Stimulated activated CD8-positive, alpha-beta memory T cell treated with anti-CD3 and anti-CD28 coated beads, Interleukin-15, amount 100 ng/mL, for 4 hours (primary cell): Measurements from ENCODE around the gene ALG14.
"Not testable (repeated sequence)": the region's sequence is repeated elsewhere in the genome, so short reads cannot be mapped to it uniquely, and the experiment has no call there.

Experiments
- DNase-seq, 2 donors: peaks; one replicate each; pipeline ENCODE4 v3.0.0-alpha.2; 2020; ENCODE audit warnings: low read depth in 2 of 2

Gene ALG14

GRCh38 chr1:95007687-95008086 lies 65.1 kb downstream of the ALG14 start:
- DNase-seq = no peak

GRCh38 chr1:95006681-95007080 lies 66.1 kb downstream of the ALG14 start:
- DNase-seq = no peak

DNA sequence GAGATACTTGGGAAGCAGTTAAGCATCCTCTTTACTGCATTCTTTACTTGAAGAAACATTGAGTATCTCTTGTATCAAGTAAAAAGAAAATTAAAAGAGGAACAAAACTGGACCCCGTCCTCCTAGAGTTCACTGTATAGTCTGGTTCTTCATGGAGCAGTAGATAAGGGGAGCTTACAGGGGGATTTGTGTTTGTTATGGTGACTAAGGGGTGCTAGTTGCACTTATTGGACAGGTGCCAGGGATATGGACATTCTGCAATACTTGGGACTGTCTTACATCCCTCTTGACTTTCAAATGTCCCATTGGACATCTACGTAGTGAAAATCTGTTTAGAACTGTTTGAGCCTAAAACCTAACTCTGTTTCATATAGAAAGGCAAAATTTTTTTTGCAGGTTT lies 67.2 kb downstream of the ALG14 start:
- DNase-seq = no peak

- DNase-seq = no peak
These were observed 68.7 kb downstream of the ALG14 start for GRCh38 chr1:95004013-95004412.

- DNase-seq = no peak
These were observed 69.4 kb downstream of the ALG14 start for GRCh38 chr1:95003433-95003738.

GRCh38 chr1:95002540-95003432 lies 70.0 kb downstream of the ALG14 start:
- DNase-seq = no peak

DNA sequence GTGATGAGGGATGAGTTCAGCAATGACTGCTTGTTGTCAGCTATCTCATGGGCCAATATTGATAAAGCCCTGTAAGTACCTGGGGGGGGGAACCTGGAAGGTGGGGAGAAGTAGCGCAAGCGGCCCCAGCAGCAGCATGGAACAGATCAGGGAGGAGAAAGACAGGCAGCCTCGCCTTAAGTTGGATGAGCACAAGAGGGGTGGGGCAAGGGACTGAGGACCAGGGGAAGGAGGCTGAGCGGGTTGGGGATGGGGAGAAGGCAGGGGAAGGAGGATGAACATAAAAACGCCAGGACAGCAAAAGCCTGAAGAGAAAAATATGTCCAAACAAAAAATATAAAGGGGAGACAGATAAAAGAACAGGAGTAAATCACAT lies 70.6 kb downstream of the ALG14 start:
- DNase-seq = no peak

GRCh38 chr1:94999456-95000131 lies 73.2 kb downstream of the ALG14 start:
- no peak for DNase-seq

DNA sequence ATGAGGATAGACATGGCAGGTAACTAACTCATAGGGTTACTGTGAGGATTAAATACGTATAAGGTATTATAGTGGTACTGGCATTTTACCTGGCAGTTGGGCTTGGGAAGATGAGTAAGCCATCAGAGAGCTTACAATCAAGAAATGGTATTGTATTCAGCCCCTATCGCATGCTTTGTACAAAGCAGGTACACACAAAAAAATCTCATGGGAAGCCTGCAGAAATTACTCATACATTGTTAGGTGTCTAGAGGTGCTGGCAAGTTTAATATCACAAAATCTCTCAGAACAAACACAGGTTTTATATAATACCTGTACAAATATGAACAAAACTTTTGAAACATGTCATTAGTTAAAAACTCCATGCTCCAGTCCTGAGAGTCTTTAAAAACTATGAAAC lies 74.0 kb downstream of the ALG14 start:
- no peak for DNase-seq

DNA sequence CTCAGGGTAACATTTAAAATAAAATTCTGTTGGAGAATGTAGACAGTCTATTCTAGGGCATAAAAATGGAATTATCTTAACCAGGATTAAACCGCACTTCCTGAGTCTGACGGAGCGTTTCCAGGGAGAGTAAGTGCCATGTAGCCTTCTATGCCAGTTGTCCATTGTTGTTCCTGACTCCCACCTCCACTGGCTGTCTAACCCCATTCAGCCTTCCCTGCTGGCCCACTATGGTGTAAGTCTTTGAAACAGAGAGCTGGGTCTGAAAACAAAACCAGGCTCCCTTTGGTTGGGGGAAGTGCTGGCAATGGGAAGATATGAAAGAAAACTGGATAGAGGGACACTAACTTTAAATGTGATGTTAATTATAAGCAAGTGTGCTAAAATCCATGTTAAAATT lies 74.6 kb downstream of the ALG14 start:
- no peak for DNase-seq

DNA sequence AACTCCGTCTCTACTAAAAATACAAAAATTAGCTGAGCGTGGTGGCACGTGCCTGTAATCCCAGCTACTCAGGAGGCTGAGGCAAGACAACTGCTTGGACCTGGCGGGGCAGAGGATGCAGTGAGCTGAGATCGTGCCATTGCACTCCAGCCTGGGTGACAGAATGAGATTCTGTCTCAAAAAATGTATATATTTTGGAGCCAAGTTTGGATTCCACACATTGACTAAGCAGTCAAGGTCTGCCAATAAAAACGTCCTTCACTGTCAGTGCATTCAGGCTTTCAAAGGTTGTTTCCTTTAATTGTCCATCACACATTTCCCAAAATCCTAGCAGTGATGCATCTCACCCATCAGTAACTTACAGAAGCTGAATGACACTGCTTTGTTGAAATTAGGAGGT lies 77.2 kb downstream of the ALG14 start:
- not testable (repeated sequence) for DNase-seq

- DNase-seq = no peak
These were observed 77.9 kb downstream of the ALG14 start for GRCh38 chr1:94994805-94995204.

DNA sequence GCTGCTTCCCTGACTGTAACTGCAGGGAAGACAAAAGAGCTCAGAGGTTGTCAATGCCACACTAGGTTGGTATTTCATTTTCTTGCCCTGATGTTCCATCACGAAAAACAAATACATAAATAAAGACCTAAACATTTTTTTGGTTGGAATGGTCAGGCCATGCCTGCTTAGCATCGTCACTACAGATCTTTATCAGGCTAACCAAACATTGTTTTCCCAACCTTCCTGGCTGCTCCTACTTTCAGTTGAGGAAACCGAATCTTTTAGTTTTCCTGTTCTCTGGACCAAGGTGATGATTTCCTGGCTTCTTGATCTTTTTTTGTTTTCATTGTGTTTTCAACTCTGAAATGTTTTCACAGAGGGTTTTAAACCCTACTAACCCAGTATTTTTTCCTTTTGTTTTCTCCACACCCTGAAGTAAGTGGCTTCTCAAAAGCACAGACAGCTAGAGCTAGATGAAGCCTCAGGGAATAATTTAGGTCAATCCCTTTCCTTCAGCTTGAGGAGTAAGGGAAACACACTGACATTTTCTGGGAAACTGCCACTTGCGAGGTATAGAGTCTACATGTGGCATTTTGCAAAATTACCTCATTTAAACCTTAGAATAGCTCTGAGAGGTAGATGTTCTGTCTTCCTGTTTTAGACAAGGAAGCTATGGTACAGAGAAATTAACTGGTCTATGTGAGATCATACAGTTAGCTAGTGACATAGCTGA lies 78.7 kb downstream of the ALG14 start:
- DNase-seq = no peak

DNA sequence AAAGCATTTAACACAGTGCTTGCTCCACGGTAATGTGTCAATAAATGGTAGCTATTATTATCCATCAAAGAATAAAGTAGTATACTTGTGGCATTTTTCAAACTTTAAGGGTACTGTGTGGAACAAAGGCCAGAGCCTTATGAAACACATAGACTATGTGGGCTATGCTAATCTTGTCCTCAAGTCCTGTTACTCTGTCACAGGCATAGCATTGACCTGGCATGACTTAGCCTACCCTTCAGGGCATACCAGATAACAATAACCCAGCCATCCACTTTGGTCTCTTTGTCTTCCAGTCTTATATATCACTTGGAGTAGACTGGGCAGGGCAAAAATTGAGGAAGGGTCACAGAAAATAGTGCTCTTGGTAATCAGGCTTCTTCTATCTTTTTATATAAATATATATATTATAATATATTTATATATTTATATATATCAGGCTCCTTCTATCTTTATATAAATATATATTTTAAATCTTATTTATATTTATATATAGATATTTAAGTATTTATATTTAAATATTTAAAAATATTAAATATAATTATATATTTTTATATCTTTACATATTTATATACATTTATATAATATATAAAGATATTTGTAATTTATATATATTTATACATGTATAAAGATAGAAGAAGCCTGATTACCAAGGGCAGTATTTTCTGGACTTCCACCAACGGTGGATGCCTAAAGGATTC lies 79.7 kb downstream of the ALG14 start:
- DNase-seq = no peak

- no peak for DNase-seq
These were observed 80.6 kb downstream of the ALG14 start for GRCh38 chr1:94992161-94992560.

- no peak for DNase-seq
These were observed 82.8 kb downstream of the ALG14 start for GRCh38 chr1:94989911-94990473.

DNA sequence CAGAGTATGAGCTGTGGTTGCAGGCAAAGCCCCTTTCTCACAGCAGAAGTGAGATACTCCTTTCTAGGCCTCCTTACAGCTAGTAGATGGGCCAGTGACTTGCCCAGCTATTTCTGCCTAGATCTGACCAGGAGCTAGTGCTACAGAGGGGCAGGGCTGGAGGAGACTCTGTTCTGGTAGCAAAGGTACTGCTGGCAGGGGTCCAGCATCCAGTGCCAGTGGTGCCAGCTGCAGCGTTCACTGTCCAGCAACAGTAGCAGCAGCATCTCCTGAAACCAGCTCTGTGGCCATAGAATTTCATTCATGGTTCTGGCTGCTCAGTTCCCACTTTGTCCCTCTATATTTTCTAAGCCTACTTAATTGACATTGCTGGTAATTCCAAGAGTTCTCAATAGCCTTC lies 83.4 kb downstream of the ALG14 start:
- no peak for DNase-seq

- DNase-seq = no peak
These were observed 84.4 kb downstream of the ALG14 start for GRCh38 chr1:94988356-94988755.

GRCh38 chr1:94986783-94987182 lies 86.0 kb downstream of the ALG14 start:
- no peak for DNase-seq

- no peak for DNase-seq
These were observed 89.5 kb downstream of the ALG14 start for GRCh38 chr1:94983171-94983739.

GRCh38 chr1:94982398-94982797 lies 90.4 kb downstream of the ALG14 start:
- no peak for DNase-seq

- no peak for DNase-seq
These were observed 91.2 kb downstream of the ALG14 start for GRCh38 chr1:94981575-94981973.
